Spleen (tissue), 11 donors: ENCODE measurements around the gene OSTF1. TPM values are rescaled to one million over a fixed set of nuclear protein-coding genes. Genes with fewer than 3 reads are reported as not detected.
A peak's percentile ranks its signal among the peaks of the same experiment; 100 is the strongest.

ENCODE experiments used
- DNase-seq: peaks from one replicate; pipeline ENCODE4 v3.0.0-alpha.2; 2020
- H3K27ac ChIP-seq, 8 donors: fragments of 200-600 bp; sonication (generic) in 7 of 8; 1 replicate in 4 of 8; 2 replicates in 4 of 8; pipeline versions ENCODE4 v1.5.0 to v1.8.0; 2016 to 2021; ENCODE audit warnings: inconsistent platforms in 4 of 8, mild to moderate bottlenecking in 4 of 8, moderate library complexity in 1 of 8
- H3K27me3 ChIP-seq, 7 donors: fragments of 200-600 bp; sonication (generic) in 6 of 7; replicated peaks in 1 of 7; 1 replicate in 4 of 7; 2 replicates in 3 of 7; pipeline versions ENCODE4 v1.5.0 to v1.8.0; 2016 to 2021; ENCODE audit warnings: inconsistent platforms in 3 of 7, mild to moderate bottlenecking in 1 of 7
- H3K36me3 ChIP-seq, 6 donors: fragments of 200-600 bp; sonication (generic) in 5 of 6; 1 replicate in 4 of 6; 2 replicates in 2 of 6; pipeline versions ENCODE4 v1.5.0 to v1.8.0; 2016 to 2021; ENCODE audit warnings: inconsistent platforms in 2 of 6
- H3K4me1 ChIP-seq, 6 donors: fragments of 200-600 bp; sonication (generic) in 5 of 6; 1 replicate in 3 of 6; 2 replicates in 3 of 6; pipeline versions ENCODE4 v1.5.0 to v1.8.0; 2016 to 2021; ENCODE audit warnings: inconsistent platforms in 3 of 6
- H3K4me3 ChIP-seq, 8 donors: fragments of 200-600 bp; sonication (generic) in 7 of 8; 1 replicate in 4 of 8; 2 replicates in 4 of 8; pipeline versions ENCODE4 v1.5.0 to v1.8.0; 2016 to 2021; ENCODE audit warnings: inconsistent platforms in 4 of 8, mild to moderate bottlenecking in 4 of 8, moderate library complexity in 2 of 8
- H3K9me3 ChIP-seq, 8 donors: fragments of 200-600 bp; sonication (generic) in 7 of 8; 1 replicate in 4 of 8; 2 replicates in 4 of 8; pipeline versions ENCODE4 v1.5.0 to v1.8.0; 2016 to 2021; ENCODE audit warnings: inconsistent platforms in 4 of 8
- POLR2A ChIP-seq, 3 donors: fragments of 450-650 bp; IDR thresholded peaks; one replicate each; pipeline ENCODE4 v1.5.1; 2017; ENCODE audit warnings: antibody characterized with exemption in 3 of 3, mild to moderate bottlenecking in 1 of 3
- POLR2AphosphoS5 ChIP-seq, 3 donors: sonication (generic); formaldehyde crosslinking; IDR thresholded peaks; one replicate each; pipeline ENCODE4 v1.5.1; 2017; ENCODE audit warnings: antibody characterized with exemption in 3 of 3
- WGBS, 5 donors: extraction: QIAGEN DNeasy Blood & Tissue Kit in 3 of 5; methylation state at CpG; one replicate each; pipeline versions ENCODE4 v1.1.5 to v1.1.7; 2013 to 2018; 5-methylcytosine and 5-hydroxymethylcytosine counted together
- intact Hi-C: fragments of 100-400 bp; cut with DNase I; formaldehyde crosslinking; loops from one replicate; pipeline ENCODE4 v1.15.0; 2023; ENCODE audit warnings: low total_unique reads
- polyA plus RNA-seq, 3 donors: library from polyadenylated mRNA; stranded (reverse); fragments of 200-250 nt; gene quantifications; one replicate each; pipeline ENCODE4 v1.2.1, GENCODE V29; 2013
- total RNA-seq, 7 donors: library from RNA; depleted of rRNA in 3 of 7; stranded (reverse); fragments of >200 nt in 3 of 7; fragmentation: NEBNext Ultra II Directional in 4 of 7; extraction: Animal tissue kit (Norgen Biotek cat#: 25700) in 4 of 7; gene quantifications; one replicate each; pipeline versions ENCODE4 v1.1.0 to v1.2.1, GENCODE V29; 2016 to 2021
- TF ChIP-seq, protein P1 (sequence below), 11 experiments: fragments of 200-600 bp in 7 of 11; fragments of 450-650 bp in 4 of 11; sonication (generic) in 4 of 11; IDR thresholded peaks in 8 of 11; conservative IDR thresholded peaks in 3 of 11; 1 replicate in 7 of 11; 2 replicates in 4 of 11; pipeline versions ENCODE4 v1.4.0 to v1.8.0; 2016 to 2021; ENCODE audit warnings: antibody characterized with exemption in 11 of 11, inconsistent platforms in 4 of 11, mild to moderate bottlenecking in 1 of 11
- donor health status: healthy with polysubstance abuse.
- donor health status: DM: no; HTN: no; CAD: no; lungs with moderate emphysema.
- donor health status: DM: no; HTN: no; CAD: no.
- donor health status: Bipolar disorder and iron deficiency.
- donor health status: healthy.
- donor health status: DM: no; HTN: no; CAD: no.
- donor health status: DM: yes; HTN: yes; CAD: no.

OSTF1 gene
- total and polyA plus RNA-seq, 10 donors: 58.4 to 123 (median 100) TPM

DNA sequence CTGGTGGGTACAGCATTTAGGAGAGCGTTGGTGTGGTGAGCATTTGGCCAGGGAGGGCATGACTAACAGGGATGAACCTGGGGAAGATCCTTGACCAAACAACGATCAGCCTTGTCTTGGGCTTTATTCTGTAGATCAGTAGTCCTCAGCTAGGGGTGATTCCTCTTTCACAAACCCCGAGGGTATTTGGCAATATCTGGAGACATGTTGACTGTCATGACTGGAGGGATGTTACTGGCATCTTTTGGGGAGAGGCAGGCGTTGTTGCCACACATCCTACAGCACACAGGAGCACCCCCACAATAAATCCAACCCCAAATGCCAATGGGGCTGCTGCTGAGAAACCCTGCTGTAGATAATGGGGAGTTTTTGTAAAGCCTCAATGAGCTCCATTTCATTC, 43.9 kb downstream of the OSTF1 start:
- peak overlapping the region in 3 of 8 donors; percentile 41 to 54 (median 44) for H3K27ac ChIP-seq
- 62 to 90% (median 73%) methylated on average over 4 of the region's 4 CpGs for WGBS, 5 donors
- no peak for DNase-seq
- H3K36me3 ChIP-seq: peaks cover 0 to 92% (median 59%) of the 10 kb centered on the region in 6 donors
- H3K27me3 ChIP-seq: no peaks in the 10 kb centered on the region
- H3K9me3 ChIP-seq: no peaks in the 10 kb centered on the region
- intact Hi-C loops: no loop called here
- H3K4me3 ChIP-seq: no peak overlapping the region
- TF ChIP-seq POLR2AphosphoS5 (IDR thresholded peaks at IDR 0.05): peak in 1 of 3 donors; percentile 49
- TF ChIP-seq, protein P1, sequence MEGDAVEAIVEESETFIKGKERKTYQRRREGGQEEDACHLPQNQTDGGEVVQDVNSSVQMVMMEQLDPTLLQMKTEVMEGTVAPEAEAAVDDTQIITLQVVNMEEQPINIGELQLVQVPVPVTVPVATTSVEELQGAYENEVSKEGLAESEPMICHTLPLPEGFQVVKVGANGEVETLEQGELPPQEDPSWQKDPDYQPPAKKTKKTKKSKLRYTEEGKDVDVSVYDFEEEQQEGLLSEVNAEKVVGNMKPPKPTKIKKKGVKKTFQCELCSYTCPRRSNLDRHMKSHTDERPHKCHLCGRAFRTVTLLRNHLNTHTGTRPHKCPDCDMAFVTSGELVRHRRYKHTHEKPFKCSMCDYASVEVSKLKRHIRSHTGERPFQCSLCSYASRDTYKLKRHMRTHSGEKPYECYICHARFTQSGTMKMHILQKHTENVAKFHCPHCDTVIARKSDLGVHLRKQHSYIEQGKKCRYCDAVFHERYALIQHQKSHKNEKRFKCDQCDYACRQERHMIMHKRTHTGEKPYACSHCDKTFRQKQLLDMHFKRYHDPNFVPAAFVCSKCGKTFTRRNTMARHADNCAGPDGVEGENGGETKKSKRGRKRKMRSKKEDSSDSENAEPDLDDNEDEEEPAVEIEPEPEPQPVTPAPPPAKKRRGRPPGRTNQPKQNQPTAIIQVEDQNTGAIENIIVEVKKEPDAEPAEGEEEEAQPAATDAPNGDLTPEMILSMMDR (IDR thresholded peaks at IDR 0.05 in 8 of 11, conservative IDR thresholded peaks at IDR 0.05 in 3 of 11): no peak
- peaks cover 0 to 51% (median 2%) of the 10 kb centered on the region in 6 donors for H3K4me1 ChIP-seq

DNA sequence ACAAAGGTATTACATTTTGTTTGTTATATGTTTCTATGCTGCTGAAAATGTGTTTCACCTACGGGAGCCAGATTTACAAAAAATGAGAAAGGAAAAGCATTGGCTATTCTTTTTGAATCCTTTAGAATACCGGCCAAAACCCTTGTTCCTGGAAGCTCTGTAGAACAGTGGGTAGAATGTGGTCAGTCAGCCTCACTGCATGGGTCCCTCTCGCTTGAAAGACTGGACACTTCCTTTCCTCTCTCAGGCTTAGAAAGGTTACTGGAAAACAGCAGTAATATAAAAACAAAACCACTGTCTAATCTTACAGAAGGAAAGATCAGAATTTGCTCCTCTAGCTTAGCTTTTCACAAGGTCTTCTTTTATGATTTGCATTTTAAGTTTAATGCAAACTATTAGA, 45.1 kb downstream of the OSTF1 start:
- Histone ChIP-seq H3K4me3 (no peak overlapping the region), H3K9me3 (no peaks in the 10 kb centered on the region), H3K36me3 (peaks cover 0 to 99% (median 69%) of the 10 kb centered on the region in 6 donors), H3K4me1 (peaks cover 0 to 54% (median 3%) of the 10 kb centered on the region in 6 donors), H3K27ac (peak overlapping the region in 2 of 8 donors; percentile 8 to 21), H3K27me3 (no peaks in the 10 kb centered on the region)
- no peak for DNase-seq
- 83 to 91% (median 86%) methylated on average over 3 of the region's 3 CpGs for WGBS, 5 donors
- intact Hi-C loops: no loop called here
- TF ChIP-seq, protein P1 (IDR thresholded peaks at IDR 0.05 in 8 of 11, conservative IDR thresholded peaks at IDR 0.05 in 3 of 11): no peak
- TF ChIP-seq POLR2AphosphoS5 (IDR thresholded peaks at IDR 0.05): no peak
- TF ChIP-seq POLR2A (IDR thresholded peaks at IDR 0.05): no peak

- intact Hi-C loops: no loop called here
- Histone ChIP-seq H3K4me1 (peaks cover 0 to 63% (median 8%) of the 10 kb centered on the region in 6 donors), H3K4me3 (no peak overlapping the region), H3K27ac (no peak overlapping the region), H3K27me3 (no peaks in the 10 kb centered on the region), H3K9me3 (no peaks in the 10 kb centered on the region), H3K36me3 (peaks cover 0 to 100% (median 70%) of the 10 kb centered on the region in 6 donors)
- 72 to 97% (median 95%) methylated on average over 2 of the region's 2 CpGs for WGBS, 5 donors
- TF ChIP-seq POLR2A (IDR thresholded peaks at IDR 0.05) (no peak), POLR2AphosphoS5 (IDR thresholded peaks at IDR 0.05) (no peak)
- TF ChIP-seq, protein P1 (IDR thresholded peaks at IDR 0.05 in 8 of 11, conservative IDR thresholded peaks at IDR 0.05 in 3 of 11): no peak
- no peak for DNase-seq
Observed at GRCh38 chr9:75134495-75134894, 46.2 kb downstream of the OSTF1 start.

DNA sequence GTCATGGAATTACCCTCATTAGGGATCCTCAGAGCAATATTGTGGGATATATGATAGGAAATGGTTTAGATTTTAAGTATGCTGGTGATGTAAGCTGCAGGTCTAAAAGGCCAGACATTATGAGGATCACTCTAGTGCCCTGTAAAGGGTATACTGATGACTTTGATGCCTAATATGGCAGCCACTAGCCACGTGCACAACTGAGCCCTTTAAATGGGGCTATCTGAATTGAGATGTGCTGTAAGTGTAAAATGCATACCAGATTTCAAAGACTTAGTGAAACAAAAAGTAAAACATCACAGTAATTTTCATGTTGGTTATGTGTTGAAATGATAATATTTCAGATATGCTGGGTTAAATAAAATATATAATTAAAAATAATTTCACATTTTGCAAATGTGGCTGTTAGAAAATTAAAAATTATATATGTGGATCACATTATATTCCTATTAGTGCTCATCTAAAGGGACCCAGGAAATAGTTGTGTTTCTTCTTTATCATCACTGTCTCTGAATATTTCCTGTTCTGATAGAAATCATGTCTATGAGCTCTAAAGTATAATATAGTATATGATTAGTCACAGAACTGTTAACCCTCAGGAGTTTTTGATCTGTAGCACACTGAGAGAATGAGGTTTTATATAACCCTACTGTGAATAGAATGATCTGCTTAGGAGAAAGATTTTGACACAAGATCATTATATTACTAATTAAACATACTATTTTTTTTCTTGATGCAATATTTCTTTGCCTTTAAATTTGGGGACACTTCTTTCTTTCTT, 50.1 kb downstream of the OSTF1 start:
- intact Hi-C loops: no loop called here
- peaks cover 0 to 100% (median 77%) of the 10 kb centered on the region in 6 donors for H3K36me3 ChIP-seq

More for the DNA sequence above, 50.1 kb downstream of the OSTF1 start:
- Histone ChIP-seq H3K9me3 (no peaks in the 10 kb centered on the region), H3K4me1 (peaks cover 0 to 70% (median 24%) of the 10 kb centered on the region in 6 donors), H3K27me3 (no peaks in the 10 kb centered on the region), H3K27ac (peak overlapping the region in 4 of 8 donors; percentile 32 to 81 (median 49)), H3K4me3 (no peak overlapping the region)
- no peak for TF ChIP-seq POLR2AphosphoS5 (IDR thresholded peaks at IDR 0.05)
- TF ChIP-seq, protein P1 (IDR thresholded peaks at IDR 0.05 in 8 of 11, conservative IDR thresholded peaks at IDR 0.05 in 3 of 11): no peak
- no peak for TF ChIP-seq POLR2A (IDR thresholded peaks at IDR 0.05)
- WGBS, 5 donors: 50 to 85% (median 77%) methylated on average over 1 of the region's 1 CpG
- DNase-seq: no peak
